ENCODE measurements around the gene UBR2. TPM values are rescaled to one million over a fixed set of nuclear protein-coding genes. Genes with fewer than 3 reads are reported as not detected.

UBR2 gene
- total and polyA plus RNA-seq, 2 donors (not counting 3 experiments of a cell fraction or from before 2014, with no cell fraction given) = 8.0 to 22.3 TPM

GRCh38 chr6:42735976-42736375, 172.1 kb downstream of the UBR2 start:
- Histone ChIP-seq H3K9me3 (replicated peaks; ENCODE audit: control insufficient read depth, insufficient read depth, low read length) (no peaks in the 10 kb centered on the region), H3K27me3 (ENCODE audit: control insufficient read depth in 2 of 2, insufficient read depth in 2 of 2, low read length in 2 of 2) (peaks cover 0 to 2% of the 10 kb centered on the region in 2 experiments), H3K27ac (ENCODE audit: insufficient read depth, low read depth, low read length) (no peak overlapping the region), H4K20me1 (replicated peaks; ENCODE audit: control insufficient read depth, extremely low read depth, insufficient read depth, low read length) (no peaks in the 10 kb centered on the region), H3K79me2 (ENCODE audit: control insufficient read depth, insufficient read depth, low read length) (no peaks in the 10 kb centered on the region), H3K4me2 (ENCODE audit: insufficient read depth, low read length) (no peak overlapping the region), H3K4me1 (ENCODE audit: control insufficient read depth, extremely low read depth, insufficient read depth, low read length) (no peaks in the 10 kb centered on the region), H3K36me3 (ENCODE audit: control insufficient read depth in 2 of 2, extremely low read depth in 1 of 2, insufficient read depth in 2 of 2, low read length in 2 of 2) (no peaks in the 10 kb centered on the region), H3K9me1 (replicated peaks; ENCODE audit: control insufficient read depth, extremely low read depth, insufficient read depth, low read length) (no peaks in the 10 kb centered on the region), H3K9ac (replicated peaks; ENCODE audit: extremely low read depth, insufficient read depth, low read length) (no peak overlapping the region), H2AFZ (ENCODE audit: low read depth, low read length) (no peak overlapping the region), H3K4me3 (replicated peaks in 1 of 3; ENCODE audit: insufficient read depth in 1 of 3, low read depth in 1 of 3, low read length in 3 of 3) (no peak overlapping the region)
- DNase-seq (ENCODE audit: low read depth, low spot score) (no peak), FAIRE-seq (no peak)
- intact Hi-C loops (cut with micrococcal nuclease) (no loop called here), dilution Hi-C loops (cut with MboI; ENCODE audit: extremely low pct_ligation_motif_present, low sequenced_read_pairs) (no loop called here)
- CTCF ChIA-PET = interaction anchor here (0.6 kb wide), 1 partner anchor 9 kb away, joined by 3 read pairs; no protein-coding TSS in a partner anchor
- TF ChIP-seq CTCF (IDR thresholded peaks at IDR 0.05; ENCODE audit: extremely low read depth in 1 of 2, insufficient read depth in 1 of 2, low read depth in 1 of 2, low read length in 2 of 2) = no peak
- TF ChIP-seq POLR2A (IDR thresholded peaks at IDR 0.05; ENCODE audit: low read depth, low read length) = no peak
- no peak for TF ChIP-seq POLR2AphosphoS5 (IDR thresholded peaks at IDR 0.05; ENCODE audit: insufficient read depth, low read depth, low read length)
- TF ChIP-seq MYC (IDR thresholded peaks at IDR 0.05; ENCODE audit: low read depth, low read length) = no peak
- no peak for TF ChIP-seq EZH2 (IDR thresholded peaks at IDR 0.05; ENCODE audit: borderline replicate concordance, low read depth, low read length, severe bottlenecking)
- TF ChIP-seq, protein P1, sequence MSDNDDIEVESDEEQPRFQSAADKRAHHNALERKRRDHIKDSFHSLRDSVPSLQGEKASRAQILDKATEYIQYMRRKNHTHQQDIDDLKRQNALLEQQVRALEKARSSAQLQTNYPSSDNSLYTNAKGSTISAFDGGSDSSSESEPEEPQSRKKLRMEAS (IDR thresholded peaks at IDR 0.05; ENCODE audit: insufficient read depth, insufficient read length) = no peak
- TF ChIP-seq GATA2 (IDR thresholded peaks at IDR 0.05; ENCODE audit: insufficient read depth, insufficient read length, low read depth, low read length) = no peak
- no peak for TF ChIP-seq FOS (IDR thresholded peaks at IDR 0.05; ENCODE audit: borderline replicate concordance, insufficient read depth, low read length)
- no peak for TF ChIP-seq JUN (IDR thresholded peaks at IDR 0.05; ENCODE audit: borderline replicate concordance, insufficient read depth, insufficient read length, low read depth)
- POLR2A ChIA-PET = interaction anchor here (0.6 kb wide), 1 partner anchor 662 kb away, joined by 5 read pairs; no protein-coding TSS in a partner anchor
- no TSS peak for BruUV-seq (replicated peaks)

Data from endothelial cell of umbilical vein (primary cell).